Neural cell (in vitro differentiated cells): ENCODE measurements around the gene DNER.

Experiments
- CTCF ChIP-seq: fragments of 450-650 bp; IDR thresholded peaks from 2 replicates; pipeline ENCODE4 v1.5.1; 2014; ENCODE audit warnings: antibody characterized with exemption, mild to moderate bottlenecking, moderate library complexity; ENCODE audit not compliant: poor library complexity, severe bottlenecking
- EZH2 ChIP-seq: fragments of 200-600, 300-800 bp; shearing (Covaris generic), sonication (generic); IDR thresholded peaks from 2 replicates; pipeline ENCODE4 v1.6.1; 2014; ENCODE audit warnings: antibody characterized with exemption, low read length, borderline replicate concordance, mild to moderate bottlenecking; ENCODE audit not compliant: insufficient read depth, poor library complexity, severe bottlenecking
- POLR2AphosphoS5 ChIP-seq: IDR thresholded peaks from 2 replicates; pipeline ENCODE4 v1.6.1; 2012
- RAD21 ChIP-seq: fragments of 450-650 bp; conservative IDR thresholded peaks from 2 replicates; pipeline ENCODE4 v1.6.1; 2014; ENCODE audit warnings: antibody characterized with exemption, mild to moderate bottlenecking, moderate library complexity

GRCh38 chr2:229684942-229685562 lies 29.3 kb downstream of the DNER start:
- TF ChIP-seq CTCF, result no peak
- no peak for TF ChIP-seq POLR2AphosphoS5
- no peak for TF ChIP-seq EZH2
- TF ChIP-seq RAD21, result no peak
